HG02763 (cell line): ENCODE results near the gene NRXN3.

ENCODE experiments used
- ATAC-seq: cut with Tn5 transposase; IDR thresholded peaks from one replicate; pipeline ENCODE4 v1.9.1; 2021; ENCODE audit warnings: mild to moderate bottlenecking, moderate library complexity; ENCODE audit not compliant: unreplicated experiment

The NRXN3 gene

DNA sequence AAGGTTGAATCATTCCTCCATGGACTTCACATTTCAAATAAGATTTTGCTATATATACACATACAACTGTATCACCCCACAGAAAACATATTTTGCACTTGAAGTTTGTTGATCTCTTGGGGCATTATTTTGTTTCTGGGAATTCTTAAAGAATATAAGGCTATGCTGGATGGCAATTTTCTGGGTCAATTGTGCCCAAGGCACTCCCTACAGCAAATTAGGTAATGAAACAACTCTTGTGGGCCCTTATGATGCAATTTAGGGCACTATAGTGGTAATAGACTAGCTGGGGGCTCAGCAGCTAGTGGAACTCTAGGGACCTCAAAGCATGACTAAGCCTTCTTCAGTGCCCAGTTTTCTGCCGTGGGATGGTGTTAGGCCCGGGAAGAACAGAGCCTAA is 444.4 kb downstream of the NRXN3 start:
- ATAC-seq, result no peak

DNA sequence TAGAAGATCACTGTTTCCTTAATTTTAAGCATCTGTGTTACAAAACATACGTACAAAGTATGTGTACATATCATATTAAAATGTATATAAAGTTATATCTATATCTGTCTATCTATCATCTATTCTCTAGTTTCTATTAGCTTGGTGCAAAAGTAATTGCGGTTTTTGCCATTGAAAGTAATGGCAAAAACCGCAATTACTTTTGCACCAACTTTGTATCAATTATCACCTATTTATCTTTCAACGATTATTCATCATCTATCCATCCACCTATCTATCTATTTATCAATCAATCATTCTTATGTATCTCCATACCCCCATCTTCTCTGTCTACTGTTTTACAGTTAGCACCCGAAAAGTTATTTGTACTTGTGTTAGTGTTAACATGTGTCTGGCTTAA is 447.6 kb downstream of the NRXN3 start:
- no peak for ATAC-seq

DNA sequence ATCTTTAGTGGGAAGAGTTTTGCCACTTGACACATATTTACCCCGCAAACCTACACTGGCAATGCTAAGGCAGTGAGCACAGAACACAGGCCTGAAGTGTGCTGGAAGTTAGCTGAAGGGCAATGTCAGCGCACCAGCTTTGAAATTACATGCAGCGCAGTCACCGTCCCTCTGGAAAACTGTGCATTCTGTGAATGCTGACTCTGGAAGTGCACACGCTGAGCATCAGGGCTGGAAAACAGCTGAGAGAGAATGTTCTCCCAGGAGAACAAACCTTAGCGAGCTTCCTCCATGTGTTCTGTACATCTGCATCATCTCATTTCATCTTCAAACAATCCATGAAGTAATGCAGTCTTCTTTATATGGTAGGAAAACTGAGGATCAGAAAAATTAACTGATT is 448.2 kb downstream of the NRXN3 start:
- ATAC-seq, result no peak

DNA sequence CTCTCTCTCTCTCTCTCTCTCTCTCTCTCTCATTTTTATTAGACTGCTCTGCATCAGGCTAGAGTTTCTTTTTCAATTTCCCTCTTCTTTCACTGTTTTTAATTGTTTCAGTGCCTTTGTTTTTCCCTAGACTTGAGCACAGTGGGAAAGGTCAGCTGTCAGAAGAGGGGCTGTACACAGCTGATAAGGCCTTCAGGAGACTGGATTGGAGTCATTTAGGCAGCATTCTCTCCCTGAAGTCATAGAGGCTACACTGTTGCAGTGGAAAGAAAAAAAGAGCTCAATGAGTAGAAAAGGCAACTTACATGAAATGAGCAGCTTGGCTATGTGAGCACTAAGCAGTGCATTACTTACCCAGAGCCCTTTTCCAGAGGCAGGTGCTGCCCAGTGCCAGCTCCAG is 456.9 kb downstream of the NRXN3 start:
- ATAC-seq, result no peak

DNA sequence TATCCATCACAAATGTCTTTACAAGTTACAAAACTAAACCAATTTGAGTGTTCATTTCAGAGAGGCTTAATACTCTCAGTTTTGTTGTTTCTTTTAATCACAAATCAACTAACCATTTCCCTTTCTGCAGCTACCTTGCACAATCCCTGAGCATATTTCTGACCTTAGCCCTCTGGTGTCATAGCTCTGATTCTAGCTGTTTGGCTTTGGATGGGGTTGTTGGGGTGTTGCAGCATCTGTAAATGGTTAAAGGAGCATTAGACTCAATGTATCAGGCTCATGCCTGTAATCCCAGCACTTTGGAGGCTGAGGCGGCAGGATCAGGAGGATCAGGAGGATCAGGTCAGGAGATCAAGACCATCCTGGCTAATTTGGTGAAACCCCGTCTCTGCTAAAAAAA is 461.4 kb downstream of the NRXN3 start:
- no peak for ATAC-seq

DNA sequence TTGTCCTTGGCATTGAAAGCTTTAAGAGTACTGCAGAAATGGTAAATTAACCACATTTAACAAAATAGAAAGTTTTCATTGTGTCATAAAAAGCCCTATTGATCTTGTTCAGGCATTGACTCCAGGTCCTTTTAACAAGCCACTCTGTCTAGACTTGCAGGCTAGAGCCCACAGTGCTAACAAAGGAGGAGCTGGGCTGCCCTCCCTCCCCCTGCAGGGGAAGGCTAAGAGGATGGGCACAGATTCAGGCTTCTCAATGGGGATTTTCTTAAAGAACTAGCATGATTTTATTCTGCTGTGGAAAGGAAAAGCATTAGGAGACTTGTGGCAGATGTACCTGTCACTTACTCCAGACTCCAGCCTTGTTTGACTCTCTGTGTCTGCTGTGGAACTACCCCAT is 463.6 kb downstream of the NRXN3 start:
- no peak for ATAC-seq

DNA sequence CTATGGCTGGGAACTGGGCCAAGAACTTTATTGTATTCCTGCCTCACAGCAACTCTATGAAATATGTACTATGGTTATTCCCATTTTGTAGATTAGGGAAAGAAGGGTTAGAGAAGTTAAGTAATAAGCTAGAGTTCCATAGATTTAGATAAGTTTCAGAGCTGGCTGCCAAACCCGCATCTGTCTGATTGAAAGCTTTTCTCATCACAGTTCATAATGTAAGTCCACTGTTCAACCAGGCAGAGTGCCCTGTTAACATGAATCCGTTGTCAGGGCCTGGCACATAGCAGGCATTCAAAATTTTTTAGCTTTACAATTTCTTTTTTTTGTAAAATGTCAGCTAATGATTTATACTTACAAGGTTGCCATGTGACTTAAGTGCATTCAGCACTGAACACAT is 467.3 kb downstream of the NRXN3 start:
- ATAC-seq, result no peak

DNA sequence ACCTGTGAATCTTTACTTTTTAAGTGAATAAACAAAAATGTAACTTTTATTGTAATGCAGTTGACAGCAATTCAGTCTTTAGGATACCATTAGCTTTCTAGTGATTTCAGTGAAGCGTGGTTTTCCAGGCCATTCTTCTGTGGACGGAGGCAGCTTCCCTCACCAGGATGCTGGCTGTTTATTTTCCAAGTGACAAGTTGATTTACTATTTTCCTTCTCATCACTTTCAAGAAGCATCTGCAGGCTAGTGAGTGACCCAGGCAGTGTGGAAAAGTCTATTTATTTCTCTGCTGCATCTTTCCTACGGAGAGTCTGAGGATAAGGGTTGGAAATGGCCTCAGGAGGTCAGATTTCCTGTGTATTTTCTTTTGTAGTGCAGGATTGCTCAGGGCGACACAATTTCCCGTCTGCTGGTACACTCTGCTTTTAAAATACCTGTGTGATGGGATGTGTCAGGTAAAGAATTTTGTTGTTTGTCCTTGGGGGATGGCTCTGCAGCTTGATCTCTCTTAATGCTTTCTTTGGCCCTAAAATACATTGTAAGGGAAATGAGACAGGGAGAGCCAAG is 467.8 kb downstream of the NRXN3 start:
- ATAC-seq, result no peak

DNA sequence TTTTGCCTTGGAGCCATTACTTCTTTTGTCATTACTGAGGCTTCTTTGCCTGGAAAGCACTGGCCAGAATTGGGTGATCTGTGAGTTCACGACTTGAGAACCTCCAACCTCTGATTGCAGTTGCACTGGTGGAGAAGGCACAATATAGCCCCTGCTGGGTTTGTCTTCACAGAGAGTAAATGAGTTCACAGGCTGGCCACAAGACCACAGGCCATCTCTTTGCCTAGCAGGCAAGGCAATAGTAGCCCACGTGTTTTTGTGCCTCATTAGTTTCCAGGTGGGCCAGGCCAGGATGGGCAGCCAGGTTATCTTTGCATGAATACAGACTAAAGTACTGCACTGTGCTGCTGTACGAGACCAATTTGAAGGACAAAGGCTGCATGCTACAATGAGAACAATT is 468.8 kb downstream of the NRXN3 start:
- no peak for ATAC-seq

DNA sequence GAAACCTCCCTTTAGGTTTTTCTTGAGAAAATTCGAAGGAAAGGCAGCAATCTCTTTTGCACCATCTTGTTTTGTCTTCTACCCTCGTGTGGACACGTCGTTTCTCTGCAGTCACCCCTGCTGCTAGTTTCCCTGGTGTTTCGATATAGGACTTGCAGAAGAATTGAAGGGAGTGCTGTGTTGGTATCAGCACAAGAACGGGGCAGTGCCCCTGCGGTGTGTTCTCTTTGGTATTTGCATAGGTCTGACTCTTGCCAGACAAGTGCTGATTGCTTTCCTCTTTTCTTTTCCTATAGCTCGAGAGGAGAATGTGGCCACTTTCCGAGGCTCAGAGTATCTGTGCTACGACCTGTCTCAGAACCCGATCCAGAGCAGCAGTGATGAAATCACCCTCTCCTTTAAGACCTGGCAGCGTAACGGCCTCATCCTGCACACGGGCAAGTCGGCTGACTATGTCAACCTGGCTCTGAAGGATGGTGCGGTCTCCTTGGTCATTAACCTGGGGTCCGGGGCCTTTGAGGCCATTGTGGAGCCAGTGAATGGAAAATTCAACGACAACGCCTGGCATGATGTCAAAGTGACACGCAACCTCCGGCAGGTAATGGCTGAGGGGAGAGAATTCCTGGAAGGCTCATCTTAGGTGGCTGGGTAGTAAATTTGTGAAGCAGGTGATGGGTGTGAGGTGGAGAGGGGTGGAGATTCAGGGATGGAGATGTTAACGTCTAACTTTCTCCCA is 474.8 kb downstream of the NRXN3 start:
- ATAC-seq, result no peak

DNA sequence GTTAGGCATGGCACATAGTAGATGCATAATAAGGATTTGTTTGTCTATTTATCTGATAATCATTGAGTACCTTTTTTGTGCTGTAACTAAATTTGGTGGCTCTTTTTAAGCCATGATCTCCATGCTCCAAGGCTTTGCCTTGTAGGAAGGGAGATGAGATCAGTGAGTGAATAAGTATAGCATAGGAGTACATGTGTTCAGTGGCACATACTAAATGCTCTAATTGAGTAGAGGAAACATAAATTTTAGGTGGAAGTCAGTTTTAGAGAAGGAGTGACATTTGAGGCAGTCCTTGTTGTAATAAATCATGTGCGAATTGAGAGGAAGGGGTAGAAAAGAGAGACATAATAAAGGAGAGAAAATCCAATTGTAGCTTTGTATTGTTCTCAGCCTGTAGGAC is 482.6 kb downstream of the NRXN3 start:
- ATAC-seq, result no peak

DNA sequence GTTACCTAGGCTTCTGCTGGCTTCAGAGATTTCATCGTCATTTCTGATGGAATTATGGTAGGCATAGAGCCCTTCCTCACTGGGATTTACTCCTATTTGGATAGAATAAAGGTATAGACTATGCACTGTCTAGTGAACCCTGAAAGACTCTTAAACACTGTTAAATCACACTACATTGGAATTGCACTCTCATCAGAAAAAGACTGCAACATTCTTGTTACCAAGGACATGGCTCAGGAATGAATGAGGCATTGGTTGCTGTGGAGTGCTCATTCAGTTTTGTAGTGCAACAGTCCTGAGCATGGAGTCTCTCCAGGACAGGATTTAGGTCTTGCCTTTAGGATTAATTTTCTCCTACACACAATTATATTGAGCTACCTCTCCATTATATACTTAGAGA is 483.0 kb downstream of the NRXN3 start:
- ATAC-seq, result no peak

DNA sequence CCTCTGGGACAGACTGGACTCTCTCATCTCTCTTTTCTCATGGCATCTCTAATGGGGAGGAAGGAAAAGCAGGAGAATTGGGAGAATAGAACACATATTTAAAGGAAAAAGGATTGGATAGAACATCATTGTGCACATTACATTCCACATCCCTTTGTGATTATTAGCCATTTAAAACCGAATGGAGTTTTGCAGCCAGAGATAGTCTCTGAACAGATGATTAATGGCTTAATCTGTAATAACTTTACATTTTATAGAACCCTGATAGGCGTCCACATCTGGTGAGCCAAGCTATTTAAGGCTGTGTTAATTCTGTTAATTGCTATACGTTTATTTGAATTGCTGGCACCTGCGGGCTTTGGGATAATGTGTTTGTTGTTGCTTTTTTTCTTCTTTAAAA is 487.3 kb downstream of the NRXN3 start:
- ATAC-seq, result no peak

DNA sequence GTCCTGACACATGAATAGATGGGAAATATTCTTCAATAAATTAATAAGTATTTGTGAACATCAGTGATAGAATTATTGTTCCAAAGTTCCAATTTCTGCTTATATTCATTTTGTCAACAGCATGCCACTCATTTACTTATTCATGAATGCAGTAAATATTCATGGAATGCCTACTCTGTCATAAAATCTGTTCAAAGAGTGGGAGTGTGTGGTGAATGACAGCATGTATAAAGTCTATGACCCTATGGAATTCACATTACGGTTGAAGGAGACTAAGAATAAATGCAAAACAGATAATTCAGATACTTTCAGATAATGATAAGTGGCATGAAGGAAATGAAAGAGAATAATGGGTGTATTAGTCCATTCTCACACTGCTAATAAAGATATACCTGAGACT is 494.7 kb downstream of the NRXN3 start:
- no peak for ATAC-seq

DNA sequence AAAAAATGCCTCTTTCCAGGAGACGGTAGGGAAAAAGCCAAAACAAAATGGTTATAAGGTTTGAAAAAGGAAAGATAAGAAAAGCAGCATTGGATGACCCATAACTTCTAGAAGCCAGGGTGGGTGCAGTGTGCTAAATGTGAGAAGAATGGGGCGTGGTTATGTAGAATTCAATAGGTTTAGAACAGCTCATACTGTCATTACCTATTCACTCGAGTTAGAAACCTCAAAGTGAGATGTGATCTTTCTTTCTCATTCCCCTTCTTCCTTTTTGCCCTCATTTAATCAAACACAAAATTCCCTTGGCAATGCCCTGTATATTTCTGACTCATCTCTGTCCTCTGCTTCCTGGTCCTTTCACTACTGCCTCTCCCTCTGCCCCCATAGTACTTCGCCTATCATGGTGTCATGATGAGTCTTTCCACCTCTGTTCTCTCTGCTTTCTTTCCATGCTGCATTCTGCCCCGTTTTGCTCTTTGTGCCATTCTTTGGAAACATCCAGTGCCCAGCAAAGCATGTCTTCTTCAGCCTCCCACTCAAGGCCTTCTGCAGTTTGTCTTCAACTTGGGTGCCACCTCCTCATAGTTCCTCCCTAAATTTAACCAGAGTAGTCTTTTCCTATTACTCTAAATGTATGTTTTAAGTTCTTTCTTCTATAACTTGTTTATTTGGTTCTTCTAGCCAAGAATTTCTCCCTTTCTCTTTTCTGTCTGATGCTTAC is 496.3 kb downstream of the NRXN3 start:
- ATAC-seq, result no peak

DNA sequence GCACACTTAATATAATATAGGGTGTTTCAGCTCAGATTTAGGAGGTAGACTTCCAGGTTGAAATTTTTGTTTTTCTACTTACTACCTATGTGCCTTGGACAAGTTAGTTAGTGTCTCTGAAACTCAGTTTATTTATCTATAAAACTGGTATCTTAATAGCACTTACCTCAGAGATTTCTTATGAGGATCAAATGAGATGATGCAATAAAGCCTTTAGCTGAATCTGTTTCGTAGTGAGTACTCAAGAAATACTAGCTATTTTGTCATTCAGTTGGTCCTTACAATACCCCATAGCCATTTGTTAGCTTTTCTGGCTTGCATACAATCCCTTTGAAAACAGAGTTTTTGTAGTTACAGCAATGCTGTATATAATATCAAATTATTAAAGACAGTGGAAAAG is 497.0 kb downstream of the NRXN3 start:
- no peak for ATAC-seq

DNA sequence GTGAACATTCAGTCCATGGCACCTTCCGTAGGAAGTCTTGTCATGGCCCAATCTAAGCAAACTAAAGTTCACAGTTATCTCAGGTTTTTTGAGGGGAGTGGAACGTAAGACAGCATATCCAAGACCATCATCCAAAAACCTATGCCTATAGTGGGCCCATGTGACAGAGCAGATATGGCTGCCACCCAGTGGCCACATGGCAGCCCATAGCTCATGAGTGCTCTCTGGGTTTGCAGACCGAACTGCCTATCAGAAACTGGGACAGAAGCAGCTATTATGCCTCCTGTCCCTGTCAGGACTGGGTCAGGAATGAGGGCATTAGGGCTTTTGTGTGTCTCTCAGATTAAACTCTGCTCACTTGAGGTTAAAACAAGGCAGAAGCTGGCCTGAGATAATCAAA is 503.7 kb downstream of the NRXN3 start:
- ATAC-seq, result no peak

DNA sequence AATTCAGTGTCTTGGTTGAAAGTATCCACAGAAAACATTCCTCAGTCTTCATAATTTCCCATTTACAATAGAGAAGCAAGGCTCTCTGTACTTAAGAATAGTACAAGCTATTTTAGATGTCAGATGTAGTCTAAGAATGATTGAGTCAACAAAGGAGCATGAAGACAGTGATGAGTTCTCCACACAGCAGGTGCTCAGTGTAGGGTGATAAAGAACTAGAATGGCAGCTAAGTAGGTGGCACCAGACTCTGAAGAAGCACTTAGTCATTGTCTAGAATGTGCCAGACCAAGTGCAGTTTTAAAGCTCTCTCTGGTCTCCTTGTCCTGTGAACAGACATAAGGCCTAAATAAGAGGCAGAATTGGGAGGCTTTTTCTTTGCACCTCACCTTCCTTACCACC is 504.6 kb downstream of the NRXN3 start:
- no peak for ATAC-seq

DNA sequence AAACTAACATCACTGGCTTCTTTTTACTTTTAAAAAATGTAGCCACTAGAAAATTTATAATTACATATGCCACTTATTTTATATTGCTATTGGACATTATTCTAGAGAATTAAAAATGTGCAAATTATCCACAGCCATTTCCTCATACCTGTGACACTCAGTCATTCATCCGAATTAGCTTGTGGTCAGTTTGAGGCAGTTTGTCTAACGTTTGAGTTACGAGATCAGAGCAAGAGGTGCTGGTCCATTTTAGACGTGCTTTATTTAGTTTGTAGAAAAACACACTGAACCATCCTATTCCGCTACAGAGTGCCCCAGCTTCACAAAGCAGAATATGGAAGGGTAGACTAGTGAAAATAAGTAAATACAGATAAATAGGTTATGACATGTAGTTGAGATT is 513.0 kb downstream of the NRXN3 start:
- ATAC-seq, result no peak

DNA sequence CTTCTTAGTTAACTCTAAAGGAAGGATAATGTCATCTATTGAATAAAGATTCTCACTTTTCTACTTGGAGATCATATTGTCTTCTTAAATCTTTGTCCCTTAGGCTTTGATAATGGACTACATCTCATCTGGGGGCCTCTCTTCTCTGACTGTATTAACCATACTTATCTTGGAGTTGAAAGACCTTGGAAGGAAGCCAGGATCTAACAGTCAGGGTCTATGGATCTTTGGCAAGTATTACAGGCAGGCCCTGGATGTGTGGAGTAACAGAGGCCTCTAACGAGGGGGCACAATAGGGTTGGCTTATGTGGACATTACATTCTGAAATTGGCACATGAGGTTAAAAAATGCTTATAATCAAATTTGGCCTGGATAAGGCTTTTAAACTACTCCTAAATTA is 513.8 kb downstream of the NRXN3 start:
- no peak for ATAC-seq

DNA sequence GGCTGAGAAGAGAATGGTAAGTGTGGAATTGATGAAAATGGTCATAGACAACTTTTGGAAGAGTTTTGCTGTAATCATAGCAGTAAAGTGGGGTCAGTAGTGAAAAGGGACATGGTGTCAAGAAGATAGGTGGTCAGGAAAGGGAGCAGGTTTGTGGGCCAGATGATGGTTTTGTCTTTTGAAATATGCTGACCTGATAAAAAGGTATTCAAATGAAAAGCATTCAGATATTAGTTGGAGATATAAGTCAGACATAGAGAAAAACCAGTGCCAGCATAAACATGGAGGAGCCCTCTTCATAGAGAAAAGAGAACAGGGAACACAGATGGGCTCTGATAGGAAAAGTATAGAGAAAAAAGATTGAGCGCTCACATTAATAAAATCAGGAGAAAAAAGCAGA is 518.3 kb downstream of the NRXN3 start:
- ATAC-seq, result no peak

DNA sequence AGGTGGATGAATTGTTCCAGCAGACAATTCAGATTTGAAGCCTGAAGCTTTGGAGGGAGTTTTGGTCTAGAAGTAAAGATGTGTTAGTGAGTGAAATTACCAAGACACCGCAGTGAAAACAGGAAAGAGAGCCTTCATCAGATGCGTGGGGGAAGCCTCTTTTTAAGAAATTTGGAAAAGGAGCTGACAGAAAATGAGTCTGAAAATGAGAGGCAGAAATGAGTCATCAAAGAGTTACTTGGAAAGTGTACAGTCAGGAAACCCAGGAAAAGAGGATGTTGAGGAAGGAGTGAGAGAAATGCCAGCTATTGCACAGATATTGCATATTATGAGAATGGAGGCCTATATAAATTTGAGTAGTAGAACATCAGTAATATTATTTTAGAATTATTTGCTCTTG is 520.7 kb downstream of the NRXN3 start:
- no peak for ATAC-seq
